ENCODE data around the gene SPDYE16.

DNA sequence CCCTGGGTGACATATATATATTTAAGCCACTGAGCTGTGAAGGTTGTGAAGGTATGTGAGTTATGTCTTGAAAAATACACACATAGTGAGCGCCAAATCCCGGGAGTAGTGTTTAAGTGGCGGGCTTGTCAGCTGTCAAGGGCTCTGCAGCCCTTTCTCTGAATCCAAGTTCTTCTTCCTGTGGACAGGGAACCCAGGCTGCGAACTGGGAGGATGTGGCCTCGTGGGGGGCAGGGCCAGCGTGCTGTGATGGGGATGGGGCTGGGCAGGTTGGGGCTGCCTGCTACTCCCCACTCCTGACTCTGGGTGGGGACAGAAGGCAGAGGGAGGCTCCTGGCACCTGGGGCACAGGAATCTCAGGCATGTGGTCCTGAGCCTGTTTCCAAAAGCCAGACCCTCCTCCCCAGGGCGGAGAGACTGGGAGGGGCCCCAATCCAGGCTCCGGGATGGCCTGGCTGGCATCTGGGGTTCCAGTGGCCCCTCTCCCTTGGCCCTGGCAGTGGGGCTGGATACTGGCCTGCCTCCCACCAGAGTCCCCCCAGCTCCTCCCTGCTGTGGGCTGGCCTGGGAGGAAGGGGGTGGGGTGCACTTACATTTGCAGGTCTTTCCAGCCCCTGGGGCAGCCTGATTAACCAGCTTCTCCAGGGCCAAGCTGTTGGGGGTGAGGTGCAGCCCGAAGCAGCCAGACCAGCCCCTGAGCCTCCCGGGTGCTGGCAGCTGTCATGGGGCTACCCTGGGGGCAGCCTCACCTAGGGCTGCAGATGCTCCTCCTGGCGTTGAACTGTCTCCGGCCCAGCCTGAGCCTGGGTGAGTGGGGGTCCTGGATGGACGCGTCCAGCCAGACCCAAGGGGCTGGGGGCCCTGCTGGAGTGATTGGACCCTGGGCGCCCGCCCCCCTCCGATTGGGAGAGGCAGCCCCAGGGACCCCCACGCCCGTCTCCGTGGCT, 32.9 kb downstream of the SPDYE16 start, which contains the start of gene UPK3B:
- TF ChIP-seq OSR1 (CRISPR knock-in tag; IDR thresholded peaks at IDR 0.05) (no peak), ISL1 (CRISPR knock-in tag; IDR thresholded peaks at IDR 0.05) (no peak), ZFP3 (CRISPR knock-in tag; IDR thresholded peaks at IDR 0.05) (no peak), ZFP30 (CRISPR knock-in tag; IDR thresholded peaks at IDR 0.05) (no peak), TOX (CRISPR knock-in tag; IDR thresholded peaks at IDR 0.05; ENCODE audit: borderline replicate concordance) (no peak), GLIS3 (CRISPR knock-in tag; IDR thresholded peaks at IDR 0.05) (no peak), CSDC2 (CRISPR knock-in tag; IDR thresholded peaks at IDR 0.05) (no peak), RARB (CRISPR knock-in tag; IDR thresholded peaks at IDR 0.05) (no peak)
- TF ChIP-seq, protein P1, sequence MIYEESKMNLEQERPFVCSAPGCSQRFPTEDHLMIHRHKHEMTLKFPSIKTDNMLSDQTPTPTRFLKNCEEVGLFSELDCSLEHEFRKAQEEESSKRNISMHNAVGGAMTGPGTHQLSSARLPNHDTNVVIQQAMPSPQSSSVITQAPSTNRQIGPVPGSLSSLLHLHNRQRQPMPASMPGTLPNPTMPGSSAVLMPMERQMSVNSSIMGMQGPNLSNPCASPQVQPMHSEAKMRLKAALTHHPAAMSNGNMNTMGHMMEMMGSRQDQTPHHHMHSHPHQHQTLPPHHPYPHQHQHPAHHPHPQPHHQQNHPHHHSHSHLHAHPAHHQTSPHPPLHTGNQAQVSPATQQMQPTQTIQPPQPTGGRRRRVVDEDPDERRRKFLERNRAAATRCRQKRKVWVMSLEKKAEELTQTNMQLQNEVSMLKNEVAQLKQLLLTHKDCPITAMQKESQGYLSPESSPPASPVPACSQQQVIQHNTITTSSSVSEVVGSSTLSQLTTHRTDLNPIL (CRISPR knock-in tag; IDR thresholded peaks at IDR 0.05; ENCODE audit: low read depth): no peak
- TF ChIP-seq, protein P2, sequence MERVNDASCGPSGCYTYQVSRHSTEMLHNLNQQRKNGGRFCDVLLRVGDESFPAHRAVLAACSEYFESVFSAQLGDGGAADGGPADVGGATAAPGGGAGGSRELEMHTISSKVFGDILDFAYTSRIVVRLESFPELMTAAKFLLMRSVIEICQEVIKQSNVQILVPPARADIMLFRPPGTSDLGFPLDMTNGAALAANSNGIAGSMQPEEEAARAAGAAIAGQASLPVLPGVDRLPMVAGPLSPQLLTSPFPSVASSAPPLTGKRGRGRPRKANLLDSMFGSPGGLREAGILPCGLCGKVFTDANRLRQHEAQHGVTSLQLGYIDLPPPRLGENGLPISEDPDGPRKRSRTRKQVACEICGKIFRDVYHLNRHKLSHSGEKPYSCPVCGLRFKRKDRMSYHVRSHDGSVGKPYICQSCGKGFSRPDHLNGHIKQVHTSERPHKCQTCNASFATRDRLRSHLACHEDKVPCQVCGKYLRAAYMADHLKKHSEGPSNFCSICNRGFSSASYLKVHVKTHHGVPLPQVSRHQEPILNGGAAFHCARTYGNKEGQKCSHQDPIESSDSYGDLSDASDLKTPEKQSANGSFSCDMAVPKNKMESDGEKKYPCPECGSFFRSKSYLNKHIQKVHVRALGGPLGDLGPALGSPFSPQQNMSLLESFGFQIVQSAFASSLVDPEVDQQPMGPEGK (CRISPR knock-in tag; IDR thresholded peaks at IDR 0.05; ENCODE audit: borderline replicate concordance): no peak

All from SK-N-SH treated with all-trans-retinoic acid at 6 μM for 48 hours (cell line).